OCI-LY3 (cell line): ENCODE results near the gene KDM4B.

Source experiments
- H2AFZ ChIP-seq: fragments of 200-600, 300-600 bp; shearing (Covaris generic); 2 replicates; pipeline ENCODE4 v1.6.0; 2014; ENCODE audit warnings: antibody characterized with exemption, low read depth, low read length
- H3K27ac ChIP-seq: fragments of 200-600, 300-600 bp; sonication (generic); 2 replicates; pipeline ENCODE4 v1.5.1; 2014; ENCODE audit warnings: mild to moderate bottlenecking, low read length, moderate library complexity, mixed read lengths
- H3K27me3 ChIP-seq: fragments of 200-600, 300-600 bp; sonication (generic); 2 replicates; pipeline ENCODE4 v1.6.1; 2014; ENCODE audit warnings: low read depth, low read length, mixed read lengths
- H3K36me3 ChIP-seq: fragments of 200-600, 300-600 bp; sonication (generic); replicated peaks from 2 replicates; pipeline ENCODE3; 2014; ENCODE audit warnings: low read depth, low read length, mixed read lengths
- H3K4me1 ChIP-seq: fragments of 300-600, 200-600 bp; sonication (generic); 2 replicates; pipeline ENCODE4 v1.6.1; 2014; ENCODE audit warnings: low read length, mixed read lengths
- H3K4me2 ChIP-seq: fragments of 200-600, 300-600 bp; sonication (generic); 2 replicates; pipeline ENCODE4 v1.6.1; 2014; ENCODE audit warnings: low read length, mixed read lengths
- H3K4me3 ChIP-seq: fragments of 300-600, 200-600 bp; sonication (generic); 2 replicates; pipeline ENCODE4 v1.5.1; 2014; ENCODE audit warnings: antibody characterized with exemption, mild to moderate bottlenecking, low read length, moderate library complexity
- H3K79me2 ChIP-seq: fragments of 300-600, 200-600 bp; shearing (Covaris generic); 2 replicates; pipeline ENCODE4 v1.6.1; 2014; ENCODE audit warnings: mild to moderate bottlenecking, low read length, mixed read lengths
- H3K9ac ChIP-seq: fragments of 300-600, 200-600 bp; shearing (Covaris generic); 2 replicates; pipeline ENCODE4 v1.6.0; 2014; ENCODE audit warnings: mild to moderate bottlenecking, low read length, moderate library complexity
- H3K9me3 ChIP-seq: fragments of 200-600, 300-600 bp; shearing (Covaris generic); 2 replicates; pipeline ENCODE4 v1.6.1; 2014; ENCODE audit warnings: low read length, mixed read lengths; ENCODE audit not compliant: insufficient read depth
- H4K20me1 ChIP-seq: fragments of 200-600, 300-600 bp; sonication (generic); 2 replicates; pipeline ENCODE4 v1.6.1; 2016; ENCODE audit warnings: low read length, mixed read lengths; ENCODE audit not compliant: insufficient read depth
- CTCF ChIP-seq: fragments of 200-600, 300-600 bp; sonication (generic); IDR thresholded peaks from 2 replicates; pipeline ENCODE4 v1.5.1; 2014; ENCODE audit warnings: antibody characterized with exemption, low read length, low read depth
- EZH2phosphoT487 ChIP-seq: fragments of 200-600 bp; shearing (Covaris generic); IDR thresholded peaks from 2 replicates; pipeline ENCODE4 v1.6.1; 2018; ENCODE audit warnings: antibody characterized with exemption, mixed run types, low read depth

Gene KDM4B

GRCh38 chr19:5036698-5037563 is 68.0 kb downstream of the KDM4B start:
- no peak for TF ChIP-seq CTCF
- no peak for TF ChIP-seq EZH2phosphoT487
- Histone ChIP-seq H3K79me2 (peaks cover 16% of the 10 kb centered on the region), H3K27ac (no peak overlapping the region), H4K20me1 (peaks cover 67% of the 10 kb centered on the region), H3K4me2 (no peak overlapping the region), H3K27me3 (no peaks in the 10 kb centered on the region), H3K9ac (no peak overlapping the region), H2AFZ (no peak overlapping the region), H3K4me3 (no peak overlapping the region), H3K9me3 (no peaks in the 10 kb centered on the region), H3K36me3 (peaks cover 23% of the 10 kb centered on the region), H3K4me1 (no peaks in the 10 kb centered on the region)

GRCh38 chr19:5037936-5038335 is 69.0 kb downstream of the KDM4B start:
- peaks cover 62% of the 10 kb centered on the region for H4K20me1 ChIP-seq
- H3K4me2 ChIP-seq, result no peak overlapping the region
- no peak overlapping the region for H3K4me3 ChIP-seq
- peaks cover 23% of the 10 kb centered on the region for H3K36me3 ChIP-seq
- H3K9me3 ChIP-seq, result no peaks in the 10 kb centered on the region
- no peak for TF ChIP-seq EZH2phosphoT487
- H3K79me2 ChIP-seq, result peaks cover 6% of the 10 kb centered on the region; the same call in 1 of the 2 replicates
- H3K9ac ChIP-seq, result no peak overlapping the region
- H3K27ac ChIP-seq, result no peak overlapping the region
- no peak overlapping the region for H2AFZ ChIP-seq
- H3K4me1 ChIP-seq, result no peaks in the 10 kb centered on the region
- no peaks in the 10 kb centered on the region for H3K27me3 ChIP-seq

- Histone ChIP-seq H3K9me3 (no peaks in the 10 kb centered on the region), H3K4me2 (no peak overlapping the region), H3K4me1 (no peaks in the 10 kb centered on the region), H3K36me3 (peaks cover 15% of the 10 kb centered on the region), H4K20me1 (peaks cover 56% of the 10 kb centered on the region), H3K9ac (no peak overlapping the region), H3K27ac (no peak overlapping the region), H2AFZ (no peak overlapping the region), H3K79me2 (peaks cover 4% of the 10 kb centered on the region; the same call in 1 of the 2 replicates), H3K4me3 (no peak overlapping the region), H3K27me3 (no peaks in the 10 kb centered on the region)
- peak; percentile 38 for TF ChIP-seq CTCF
- no peak for TF ChIP-seq EZH2phosphoT487
Measured at GRCh38 chr19:5038631-5039271, 69.8 kb downstream of the KDM4B start.

GRCh38 chr19:5039642-5040543 is 71.0 kb downstream of the KDM4B start:
- H4K20me1 ChIP-seq, result peaks cover 55% of the 10 kb centered on the region
- H3K79me2 ChIP-seq, result peaks cover 9% of the 10 kb centered on the region; the same call in 1 of the 2 replicates
- H3K4me2 ChIP-seq, result no peak overlapping the region
- H3K4me3 ChIP-seq, result no peak overlapping the region
- H3K27ac ChIP-seq, result no peak overlapping the region
- H3K9ac ChIP-seq, result no peak overlapping the region
- no peaks in the 10 kb centered on the region for H3K4me1 ChIP-seq
- no peaks in the 10 kb centered on the region for H3K9me3 ChIP-seq
- peaks cover 12% of the 10 kb centered on the region for H3K36me3 ChIP-seq
- no peak overlapping the region for H2AFZ ChIP-seq
- no peaks in the 10 kb centered on the region for H3K27me3 ChIP-seq
- TF ChIP-seq EZH2phosphoT487 (no peak), CTCF (no peak)
